ENCODE data around the gene SAMD3.

The SAMD3 gene

DNA sequence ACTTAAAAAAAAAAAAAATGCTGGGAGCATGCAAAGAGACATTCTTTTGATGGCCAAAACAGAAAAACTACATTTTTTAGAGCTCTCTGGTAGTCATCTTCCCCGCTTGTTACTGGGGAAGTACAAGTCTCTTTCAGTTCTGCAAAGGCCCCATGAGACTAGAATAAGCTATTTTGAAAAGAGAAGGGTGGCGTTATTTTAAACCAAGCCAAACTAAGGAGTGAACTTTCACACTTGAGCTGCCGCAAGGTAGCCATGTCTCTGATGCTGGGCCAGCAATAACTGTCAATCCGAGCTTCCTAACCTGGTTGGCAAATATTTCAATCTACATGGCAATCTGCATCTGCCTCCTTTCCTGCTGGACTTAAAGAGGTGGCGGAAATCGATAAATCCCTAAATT is 107.7 kb downstream of the SAMD3 start:
- Histone ChIP-seq H3K27me3 (ENCODE audit: insufficient read depth, low read length) (no peaks in the 10 kb centered on the region), H3K79me2 (ENCODE audit: control insufficient read depth, insufficient read depth, low read length, unreplicated experiment) (no peaks in the 10 kb centered on the region), H3K27ac (ENCODE audit: low read depth, low read length) (no peak overlapping the region), H3K4me1 (ENCODE audit: control insufficient read depth, insufficient read depth, low read length, unreplicated experiment) (no peaks in the 10 kb centered on the region), H3K36me3 (ENCODE audit: insufficient read depth, low read length) (no peaks in the 10 kb centered on the region), H2AFZ (ENCODE audit: low read length, unreplicated experiment) (no peak overlapping the region), H3K4me3 (ENCODE audit: low read depth, low read length) (no peak overlapping the region)

DNA sequence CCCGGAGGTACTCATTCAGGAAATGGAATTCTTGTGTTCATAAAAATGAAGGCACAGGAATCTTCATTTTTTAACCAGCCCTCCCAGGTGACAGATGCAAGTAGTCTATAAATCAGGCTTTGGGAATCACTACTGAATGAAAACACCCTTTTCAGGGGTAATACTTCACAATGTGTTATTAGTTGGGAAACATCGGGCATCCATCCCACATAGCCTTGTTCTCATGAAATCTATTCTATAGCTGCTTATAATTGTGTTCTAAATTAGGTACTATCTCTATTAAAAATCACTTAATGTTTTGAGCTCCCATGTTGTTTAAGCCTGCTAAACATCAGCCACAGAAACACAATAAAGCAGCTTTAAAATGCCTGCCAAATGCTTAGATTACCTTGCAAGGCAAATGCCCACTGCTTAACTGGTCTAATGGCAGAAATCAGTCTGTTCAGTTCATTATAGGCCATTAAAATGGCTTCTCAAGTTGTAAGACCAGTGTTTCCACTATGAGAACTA is 109.5 kb downstream of the SAMD3 start:
- H3K27me3 ChIP-seq (ENCODE audit: insufficient read depth, low read length) = no peaks in the 10 kb centered on the region
- no peak overlapping the region for H3K4me3 ChIP-seq (ENCODE audit: low read depth, low read length)
- no peaks in the 10 kb centered on the region for H3K36me3 ChIP-seq (ENCODE audit: insufficient read depth, low read length)
- H3K27ac ChIP-seq (ENCODE audit: low read depth, low read length) = no peak overlapping the region
- H3K4me1 ChIP-seq (ENCODE audit: control insufficient read depth, insufficient read depth, low read length, unreplicated experiment) = no peaks in the 10 kb centered on the region
- no peak overlapping the region for H2AFZ ChIP-seq (ENCODE audit: low read length, unreplicated experiment)
- H3K79me2 ChIP-seq (ENCODE audit: control insufficient read depth, insufficient read depth, low read length, unreplicated experiment) = no peaks in the 10 kb centered on the region

DNA sequence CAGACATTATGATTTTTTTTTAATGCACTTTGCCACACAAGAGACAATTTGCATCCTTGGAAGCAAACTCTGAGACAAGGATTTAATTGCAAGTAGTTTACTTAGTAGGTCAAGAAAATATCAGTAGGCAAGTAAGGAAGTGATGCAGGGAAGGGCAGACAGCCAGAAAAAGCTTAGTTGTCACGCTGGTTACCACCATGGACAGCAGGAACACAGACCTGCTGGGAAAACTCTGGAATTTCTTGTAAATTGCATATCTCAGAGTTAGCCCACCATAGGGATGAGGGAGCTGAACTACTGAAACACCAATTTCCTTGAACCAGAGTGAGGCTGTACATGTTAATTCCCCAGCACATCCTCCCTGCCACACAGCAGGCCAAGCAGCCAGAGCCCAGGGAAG is 111.7 kb downstream of the SAMD3 start:
- H3K36me3 ChIP-seq (ENCODE audit: insufficient read depth, low read length) = no peaks in the 10 kb centered on the region
- H3K4me1 ChIP-seq (ENCODE audit: control insufficient read depth, insufficient read depth, low read length, unreplicated experiment) = no peaks in the 10 kb centered on the region
- H3K27ac ChIP-seq (ENCODE audit: low read depth, low read length) = no peak overlapping the region

DNA sequence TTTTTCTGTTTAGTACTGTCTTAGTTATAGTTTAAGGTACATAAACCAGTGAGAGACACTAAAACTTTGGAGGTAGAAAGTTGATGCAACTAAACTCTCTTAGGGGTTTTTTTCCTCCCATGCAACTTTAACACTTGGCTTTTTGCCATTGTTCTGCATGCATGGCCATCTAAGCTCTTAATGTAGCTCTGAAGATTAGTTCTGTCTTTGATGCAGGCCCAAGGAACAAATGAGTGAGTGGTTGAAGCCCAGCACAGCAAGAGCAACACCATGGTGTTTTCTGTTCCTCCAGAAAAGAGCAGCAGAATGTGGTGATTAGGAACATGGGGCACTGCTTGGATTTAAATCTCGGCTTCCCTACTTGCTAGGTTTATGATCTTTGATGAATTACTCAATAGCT is 115.0 kb downstream of the SAMD3 start:
- Histone ChIP-seq H3K27me3 (ENCODE audit: insufficient read depth, low read length) (no peaks in the 10 kb centered on the region), H3K4me3 (ENCODE audit: low read depth, low read length) (no peak overlapping the region), H3K27ac (ENCODE audit: low read depth, low read length) (no peak overlapping the region), H3K36me3 (ENCODE audit: insufficient read depth, low read length) (no peaks in the 10 kb centered on the region), H3K4me1 (ENCODE audit: control insufficient read depth, insufficient read depth, low read length, unreplicated experiment) (no peaks in the 10 kb centered on the region), H3K79me2 (ENCODE audit: control insufficient read depth, insufficient read depth, low read length, unreplicated experiment) (no peaks in the 10 kb centered on the region), H2AFZ (ENCODE audit: low read length, unreplicated experiment) (no peak overlapping the region)

More for the DNA sequence above, 111.7 kb downstream of the SAMD3 start:
- Histone ChIP-seq H2AFZ (ENCODE audit: low read length, unreplicated experiment) (no peak overlapping the region), H3K27me3 (ENCODE audit: insufficient read depth, low read length) (no peaks in the 10 kb centered on the region), H3K79me2 (ENCODE audit: control insufficient read depth, insufficient read depth, low read length, unreplicated experiment) (no peaks in the 10 kb centered on the region), H3K4me3 (ENCODE audit: low read depth, low read length) (no peak overlapping the region)

DNA sequence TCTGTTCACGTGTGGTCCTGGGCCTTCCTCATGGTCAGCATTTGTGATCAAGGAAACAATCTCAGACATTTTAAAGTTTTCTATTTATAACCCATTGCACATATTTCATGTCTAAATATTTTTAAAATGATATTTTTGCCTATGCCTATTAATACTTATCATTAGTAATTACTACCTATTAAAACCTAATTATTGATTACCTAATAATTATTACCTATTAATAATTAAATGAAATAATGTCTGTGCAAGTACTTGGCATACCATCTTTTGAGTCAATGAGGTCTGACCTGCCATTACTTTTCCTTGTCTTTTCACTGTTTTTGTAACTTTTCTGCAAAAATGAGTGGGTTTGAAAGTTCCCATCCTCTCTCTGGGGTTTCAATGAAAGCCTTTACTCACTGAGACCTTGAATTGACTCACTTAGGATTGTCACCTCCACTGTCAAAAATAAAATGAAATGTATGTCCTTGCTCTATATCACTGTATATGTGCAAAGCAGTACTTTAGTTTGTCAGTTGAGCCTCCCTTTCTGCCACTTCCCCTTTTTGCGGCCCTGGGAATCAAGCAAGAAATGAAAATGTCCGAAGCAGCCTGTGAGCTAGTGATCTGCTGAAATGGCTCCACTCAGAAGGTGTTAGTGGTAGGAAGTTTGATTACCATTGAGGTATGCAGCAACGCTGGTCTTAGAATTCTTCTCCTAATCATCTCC is 116.6 kb downstream of the SAMD3 start:
- Histone ChIP-seq H3K79me2 (ENCODE audit: control insufficient read depth, insufficient read depth, low read length, unreplicated experiment) (no peaks in the 10 kb centered on the region), H3K27me3 (ENCODE audit: insufficient read depth, low read length) (no peaks in the 10 kb centered on the region), H3K27ac (ENCODE audit: low read depth, low read length) (no peak overlapping the region), H3K4me1 (ENCODE audit: control insufficient read depth, insufficient read depth, low read length, unreplicated experiment) (no peaks in the 10 kb centered on the region), H2AFZ (ENCODE audit: low read length, unreplicated experiment) (no peak overlapping the region), H3K4me3 (ENCODE audit: low read depth, low read length) (no peak overlapping the region), H3K36me3 (ENCODE audit: insufficient read depth, low read length) (no peaks in the 10 kb centered on the region)

DNA sequence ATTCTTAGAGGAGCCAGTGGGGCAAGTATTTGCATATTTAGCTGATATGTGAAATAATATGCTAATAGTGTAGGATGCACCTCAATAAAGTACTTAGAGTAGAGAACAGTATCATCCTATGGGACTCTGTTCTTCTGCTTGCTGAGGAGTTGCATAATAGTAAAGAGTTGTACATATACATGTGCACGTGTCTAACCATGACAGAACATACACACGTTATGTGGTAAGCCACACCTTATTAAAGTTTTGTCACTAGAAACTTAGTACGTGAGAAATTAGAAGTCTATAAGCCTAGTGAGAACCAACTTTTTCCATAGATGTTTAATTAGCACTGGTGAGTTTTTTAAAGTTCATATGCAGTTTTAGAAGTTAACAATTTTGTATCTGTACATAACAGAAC is 123.6 kb downstream of the SAMD3 start:
- H3K79me2 ChIP-seq (ENCODE audit: control insufficient read depth, insufficient read depth, low read length, unreplicated experiment) = no peaks in the 10 kb centered on the region
- H3K4me3 ChIP-seq (ENCODE audit: low read depth, low read length) = no peak overlapping the region
- H3K36me3 ChIP-seq (ENCODE audit: insufficient read depth, low read length) = no peaks in the 10 kb centered on the region
- H2AFZ ChIP-seq (ENCODE audit: low read length, unreplicated experiment) = no peak overlapping the region
- H3K4me1 ChIP-seq (ENCODE audit: control insufficient read depth, insufficient read depth, low read length, unreplicated experiment) = no peaks in the 10 kb centered on the region
- no peaks in the 10 kb centered on the region for H3K27me3 ChIP-seq (ENCODE audit: insufficient read depth, low read length)
- no peak overlapping the region for H3K27ac ChIP-seq (ENCODE audit: low read depth, low read length)

DNA sequence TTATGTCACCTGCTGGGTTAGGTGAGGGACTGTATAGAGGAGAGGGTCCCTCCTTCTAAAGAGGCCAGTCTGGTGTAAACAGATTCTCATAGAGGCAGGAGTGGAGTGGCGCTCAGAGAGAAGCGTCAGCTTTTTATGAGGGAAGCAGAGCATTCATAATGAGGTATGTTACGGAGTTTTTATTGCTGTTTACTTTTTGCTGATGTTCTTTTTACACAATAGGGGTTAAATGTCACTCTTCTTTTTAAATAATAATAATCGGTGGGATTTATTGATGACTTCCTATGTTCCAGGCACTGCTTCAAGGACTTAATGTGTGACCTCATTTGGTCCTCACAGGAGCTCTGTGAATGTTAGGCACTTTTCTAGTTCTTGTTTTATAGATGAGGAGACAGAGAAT is 124.4 kb downstream of the SAMD3 start:
- H3K4me3 ChIP-seq (ENCODE audit: low read depth, low read length) = no peak overlapping the region
- no peaks in the 10 kb centered on the region for H3K27me3 ChIP-seq (ENCODE audit: insufficient read depth, low read length)
- no peaks in the 10 kb centered on the region for H3K79me2 ChIP-seq (ENCODE audit: control insufficient read depth, insufficient read depth, low read length, unreplicated experiment)
- no peaks in the 10 kb centered on the region for H3K4me1 ChIP-seq (ENCODE audit: control insufficient read depth, insufficient read depth, low read length, unreplicated experiment)
- no peak overlapping the region for H2AFZ ChIP-seq (ENCODE audit: low read length, unreplicated experiment)
- no peaks in the 10 kb centered on the region for H3K36me3 ChIP-seq (ENCODE audit: insufficient read depth, low read length)
- H3K27ac ChIP-seq (ENCODE audit: low read depth, low read length) = no peak overlapping the region

All from ACC112 (cell line).